GM23338 (cell line): ENCODE measurements around the gene P2RX7. TPM values are rescaled to one million over a fixed set of nuclear protein-coding genes. Genes with fewer than 3 reads are reported as not detected.

Experiments
- ATAC-seq: fragments of 200-7000 bp; cut with Tn5 transposase; 3 replicates; pipeline ENCODE4 v1.9.1; 2020
- DNase-seq: peaks from one replicate; pipeline ENCODE4 v3.0.0-alpha.2; 2015; ENCODE audit warnings: low spot score
- H2AFZ ChIP-seq: fragments of 200-600 bp; sonication (generic); 2 replicates; pipeline ENCODE4 v1.8.0; 2016; ENCODE audit warnings: antibody characterized with exemption, mild to moderate bottlenecking, moderate library complexity
- H3F3A ChIP-seq: fragments of 200-600 bp; sonication (generic); replicated peaks from 2 replicates; pipeline ENCODE4 v1.8.0; 2017; ENCODE audit warnings: antibody characterized with exemption, mixed run types, low read depth
- H3K27ac ChIP-seq: fragments of 200-600 bp; sonication (generic); 2 replicates; pipeline ENCODE4 v1.6.1; 2016; ENCODE audit warnings: low read depth
- H3K27me3 ChIP-seq: fragments of 200-600 bp; sonication (generic); 2 replicates; pipeline ENCODE4 v1.8.0; 2016; ENCODE audit warnings: mild to moderate bottlenecking, mixed run types, moderate library complexity; ENCODE audit not compliant: insufficient read depth
- H3K36me3 ChIP-seq: fragments of 200-600 bp; sonication (generic); 2 replicates; pipeline ENCODE4 v1.8.0; 2016; ENCODE audit warnings: mild to moderate bottlenecking; ENCODE audit not compliant: insufficient read depth
- H3K4me1 ChIP-seq: fragments of 200-600 bp; sonication (generic); 2 replicates; pipeline ENCODE4 v1.8.0; 2016; ENCODE audit warnings: mild to moderate bottlenecking, moderate library complexity; ENCODE audit not compliant: insufficient read depth
- H3K4me2 ChIP-seq: fragments of 200-600 bp; sonication (generic); 2 replicates; pipeline ENCODE4 v1.7.1; 2017; ENCODE audit warnings: mixed run types
- H3K4me3 ChIP-seq: fragments of 200-600 bp; sonication (generic); 2 replicates; pipeline ENCODE4 v1.6.1; 2016; ENCODE audit warnings: mixed run types
- H3K79me2 ChIP-seq: fragments of 200-600 bp; sonication (generic); replicated peaks from 2 replicates; pipeline ENCODE4 v1.8.0; 2017; ENCODE audit warnings: mild to moderate bottlenecking; ENCODE audit not compliant: insufficient read depth
- H3K9me2 ChIP-seq: fragments of 200-600 bp; sonication (generic); 2 replicates; pipeline ENCODE4 v1.8.0; 2017; ENCODE audit not compliant: insufficient read depth
- H4K20me1 ChIP-seq: fragments of 200-600 bp; sonication (generic); replicated peaks from 2 replicates; pipeline ENCODE4 v1.8.0; 2017; ENCODE audit warnings: mild to moderate bottlenecking; ENCODE audit not compliant: insufficient read depth
- H3K27ac Mint-ChIP-seq: 2 replicates; pipeline ENCODE4 v1.8.0; 2020; ENCODE audit warnings: inconsistent platforms, mild to moderate bottlenecking, moderate library complexity, mixed read lengths
- H3K27me3 Mint-ChIP-seq: 3 replicates; pipeline ENCODE4 v1.8.0; 2022; ENCODE audit warnings: low read depth, mild to moderate bottlenecking, moderate library complexity, mixed read lengths, inconsistent platforms; ENCODE audit not compliant: insufficient read depth, poor library complexity
- H3K36me3 Mint-ChIP-seq: 3 replicates; pipeline ENCODE4 v1.8.0; 2021; ENCODE audit warnings: low read depth, mild to moderate bottlenecking, inconsistent platforms, moderate library complexity, mixed read lengths
- H3K4me1 Mint-ChIP-seq: 3 replicates; pipeline ENCODE4 v1.8.0; 2020; ENCODE audit warnings: mild to moderate bottlenecking, inconsistent platforms, mixed read lengths
- H3K4me3 Mint-ChIP-seq: 3 replicates; pipeline ENCODE4 v1.8.0; 2021; ENCODE audit warnings: moderate library complexity, mild to moderate bottlenecking, inconsistent platforms, mixed read lengths
- H3K9me3 Mint-ChIP-seq: 3 replicates; pipeline ENCODE4 v1.8.0; 2020; ENCODE audit warnings: moderate library complexity, mild to moderate bottlenecking, inconsistent platforms, mixed read lengths
- CREB1 ChIP-seq: fragments of 250-450 bp; sonication (Bioruptor Pico); IDR thresholded peaks from 2 replicates; pipeline ENCODE4 v1.5.0; 2020; ENCODE audit warnings: low read depth, mild to moderate bottlenecking, moderate library complexity
- CTCF ChIP-seq, 2 experiments: fragments of 200-600 bp in 1 of 2; sonication (generic) in 1 of 2; conservative IDR thresholded peaks; 2 replicates each; pipeline versions ENCODE4 v1.5.1 to v1.6.1; 2016 to 2017; ENCODE audit warnings: antibody characterized with exemption in 2 of 2, low read depth in 2 of 2, mild to moderate bottlenecking in 2 of 2, moderate library complexity in 1 of 2
- ETS1 ChIP-seq: IDR thresholded peaks from 2 replicates; pipeline ENCODE4 v1.6.1; 2016; ENCODE audit warnings: antibody characterized with exemption
- EZH2 ChIP-seq: fragments of 200-600 bp; sonication (generic); IDR thresholded peaks from one replicate; pipeline ENCODE4 v1.8.0; 2017; ENCODE audit warnings: antibody characterized with exemption, mild to moderate bottlenecking, low read depth; ENCODE audit not compliant: unreplicated experiment
- EZH2phosphoT487 ChIP-seq: fragments of 200-600 bp; sonication (generic); IDR thresholded peaks from one replicate; pipeline ENCODE4 v1.8.1; 2018; ENCODE audit warnings: antibody characterized with exemption; ENCODE audit not compliant: unreplicated experiment
- JUNB ChIP-seq: IDR thresholded peaks from one replicate; pipeline ENCODE4 v1.6.1; 2016; ENCODE audit warnings: antibody characterized with exemption; ENCODE audit not compliant: unreplicated experiment
- NANOG ChIP-seq: IDR thresholded peaks from 2 replicates; pipeline ENCODE4 v1.6.1; 2016; ENCODE audit warnings: antibody characterized with exemption, borderline replicate concordance
- POLR2AphosphoS5 ChIP-seq: IDR thresholded peaks from 2 replicates; pipeline ENCODE4 v1.6.1; 2016; ENCODE audit warnings: antibody characterized with exemption, low read depth
- REST ChIP-seq: IDR thresholded peaks from one replicate; pipeline ENCODE4 v1.6.1; 2018; ENCODE audit warnings: antibody characterized with exemption; ENCODE audit not compliant: unreplicated experiment
- STAT1 ChIP-seq: IDR thresholded peaks from one replicate; pipeline ENCODE4 v1.6.1; 2016; ENCODE audit warnings: antibody characterized with exemption; ENCODE audit not compliant: unreplicated experiment
- ZNF114 ChIP-seq: fragments of 250-450 bp; sonication (Bioruptor Pico); IDR thresholded peaks from 2 replicates; pipeline ENCODE4 v1.5.0; 2020; ENCODE audit warnings: mild to moderate bottlenecking, moderate library complexity
- ZNF331 ChIP-seq: fragments of 250-450 bp; sonication (Bioruptor Pico); IDR thresholded peaks from 2 replicates; pipeline ENCODE4 v1.5.0; 2020; ENCODE audit warnings: low read depth, mild to moderate bottlenecking, moderate library complexity
- ZNF462 ChIP-seq: fragments of 250-450 bp; sonication (Bioruptor Pico); IDR thresholded peaks from 2 replicates; pipeline ENCODE4 v1.5.0; 2020; ENCODE audit warnings: mild to moderate bottlenecking, moderate library complexity
- polyA plus RNA-seq: library from polyadenylated mRNA; unstranded; fragments of >200 nt; fragmentation: Nextera tagmentation; extraction: Ambion mirVana; gene quantifications from 2 replicates; pipeline ENCODE4 v1.2.1, GENCODE V29; 2016
- total RNA-seq: library from RNA; depleted of rRNA; stranded (reverse); fragments of >200 nt; shearing (Covaris generic); gene quantifications from 2 replicates; pipeline ENCODE4 v1.2.3, GENCODE V29; 2014

The P2RX7 gene
- total and polyA plus RNA-seq, 2 experiments from 2014 or later, result 0.24 to 0.48 TPM

GRCh38 chr12:121166356-121166755 is 33.7 kb downstream of the P2RX7 start:
- DNase-seq (no peak), ATAC-seq (no peak)
- TF ChIP-seq EZH2phosphoT487 (no peak), ZNF114 (no peak), ETS1 (no peak), CREB1 (CRISPR knock-in tag) (no peak), EZH2 (no peak), CTCF (conservative IDR thresholded peaks at IDR 0.05; ENCODE audit: low read depth in 2 of 2) (no peak), JUNB (no peak), NANOG (no peak), REST (no peak), ZNF462 (no peak), POLR2AphosphoS5 (no peak), ZNF331 (CRISPR knock-in tag) (no peak), STAT1 (no peak)
- Histone ChIP-seq H3K4me3 (no peak overlapping the region), H3K27me3 (no peaks in the 10 kb centered on the region), H3F3A (no peaks in the 10 kb centered on the region), H3K4me2 (no peak overlapping the region), H3K36me3 (no peaks in the 10 kb centered on the region), H3K79me2 (no peaks in the 10 kb centered on the region), H2AFZ (no peak overlapping the region), H3K9me2 (0 out of 2 replicates have a peak, but pooled peaks cover 3% of the 10 kb centered on the region), H3K27ac (no peak overlapping the region), H3K4me1 (no peaks in the 10 kb centered on the region), H4K20me1 (no peaks in the 10 kb centered on the region)
- Mint-ChIP-seq H3K4me1 (no peaks in the 10 kb centered on the region), H3K27me3 (peaks cover 4% of the 10 kb centered on the region), H3K36me3 (no peaks in the 10 kb centered on the region), H3K4me3 (no peak overlapping the region), H3K9me3 (no peaks in the 10 kb centered on the region), H3K27ac (no peak overlapping the region)
